ENCODE data around the gene KLK2. TPM values are rescaled to one million over a fixed set of nuclear protein-coding genes. Genes with fewer than 3 reads are reported as not detected.

Gene KLK2
- total RNA-seq, 1 donor from 2014 or later = not detected

DNA sequence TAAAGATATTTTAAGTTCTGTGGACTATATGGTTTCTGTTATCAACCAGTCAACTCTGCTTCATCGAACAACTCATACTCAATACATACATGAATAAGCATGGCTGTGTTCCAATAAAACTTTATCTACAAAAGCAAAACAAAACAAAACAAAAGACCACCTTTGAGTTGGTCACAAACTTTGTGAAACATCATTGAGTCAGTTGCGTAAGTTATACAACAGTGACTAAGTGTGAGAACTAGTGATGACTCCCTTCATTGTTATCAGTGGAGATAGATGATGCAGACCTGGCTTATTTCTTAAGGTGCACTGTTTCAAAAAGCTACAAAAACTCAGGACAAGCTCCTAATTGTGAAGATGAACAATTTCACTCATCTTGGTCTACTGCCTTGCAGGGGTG, 52.5 kb downstream of the KLK2 start:
- DNase-seq (ENCODE audit: low spot score) = no peak

DNA sequence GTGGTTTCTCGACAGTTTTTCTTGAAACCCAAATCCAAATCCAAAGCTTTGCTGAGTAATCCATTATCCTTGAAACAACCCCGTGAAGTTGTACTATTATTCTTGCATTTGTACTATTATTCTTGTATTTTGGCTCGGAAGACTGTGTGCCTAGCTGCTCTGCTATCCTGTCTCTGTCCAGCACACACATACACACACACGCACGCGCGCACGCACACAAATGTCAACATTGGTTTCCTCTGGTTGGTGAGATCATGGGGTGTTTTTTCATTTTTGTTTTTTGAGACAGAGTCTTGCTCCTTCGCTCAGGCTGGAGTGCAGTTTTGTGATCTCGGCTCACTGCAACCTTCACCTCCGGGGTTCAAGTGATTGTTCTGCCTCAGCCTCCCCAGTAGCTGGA, 52.9 kb downstream of the KLK2 start:
- Mint-ChIP-seq H3K36me3 (ENCODE audit: low read depth) (no peaks in the 10 kb centered on the region), H3K27ac (ENCODE audit: unreplicated experiment) (no peak overlapping the region), H3K27me3 (ENCODE audit: low read depth) (peaks cover 26% of the 10 kb centered on the region), H3K4me3 (ENCODE audit: unreplicated experiment) (no peak overlapping the region), H3K9me3 (ENCODE audit: low read depth) (no peaks in the 10 kb centered on the region), H3K4me1 (ENCODE audit: low read depth) (no peaks in the 10 kb centered on the region)
- DNase-seq (ENCODE audit: low spot score) = no peak
- TF ChIP-seq, protein P1, sequence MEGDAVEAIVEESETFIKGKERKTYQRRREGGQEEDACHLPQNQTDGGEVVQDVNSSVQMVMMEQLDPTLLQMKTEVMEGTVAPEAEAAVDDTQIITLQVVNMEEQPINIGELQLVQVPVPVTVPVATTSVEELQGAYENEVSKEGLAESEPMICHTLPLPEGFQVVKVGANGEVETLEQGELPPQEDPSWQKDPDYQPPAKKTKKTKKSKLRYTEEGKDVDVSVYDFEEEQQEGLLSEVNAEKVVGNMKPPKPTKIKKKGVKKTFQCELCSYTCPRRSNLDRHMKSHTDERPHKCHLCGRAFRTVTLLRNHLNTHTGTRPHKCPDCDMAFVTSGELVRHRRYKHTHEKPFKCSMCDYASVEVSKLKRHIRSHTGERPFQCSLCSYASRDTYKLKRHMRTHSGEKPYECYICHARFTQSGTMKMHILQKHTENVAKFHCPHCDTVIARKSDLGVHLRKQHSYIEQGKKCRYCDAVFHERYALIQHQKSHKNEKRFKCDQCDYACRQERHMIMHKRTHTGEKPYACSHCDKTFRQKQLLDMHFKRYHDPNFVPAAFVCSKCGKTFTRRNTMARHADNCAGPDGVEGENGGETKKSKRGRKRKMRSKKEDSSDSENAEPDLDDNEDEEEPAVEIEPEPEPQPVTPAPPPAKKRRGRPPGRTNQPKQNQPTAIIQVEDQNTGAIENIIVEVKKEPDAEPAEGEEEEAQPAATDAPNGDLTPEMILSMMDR (IDR thresholded peaks at IDR 0.05) = no peak

More for the DNA sequence above, 52.5 kb downstream of the KLK2 start:
- TF ChIP-seq, protein P1 (IDR thresholded peaks at IDR 0.05) = no peak
- Mint-ChIP-seq H3K27ac (ENCODE audit: unreplicated experiment) (no peak overlapping the region), H3K36me3 (ENCODE audit: low read depth) (no peaks in the 10 kb centered on the region), H3K4me3 (ENCODE audit: unreplicated experiment) (no peak overlapping the region), H3K4me1 (ENCODE audit: low read depth) (no peaks in the 10 kb centered on the region), H3K27me3 (ENCODE audit: low read depth) (peaks cover 23% of the 10 kb centered on the region), H3K9me3 (ENCODE audit: low read depth) (no peaks in the 10 kb centered on the region)

DNA sequence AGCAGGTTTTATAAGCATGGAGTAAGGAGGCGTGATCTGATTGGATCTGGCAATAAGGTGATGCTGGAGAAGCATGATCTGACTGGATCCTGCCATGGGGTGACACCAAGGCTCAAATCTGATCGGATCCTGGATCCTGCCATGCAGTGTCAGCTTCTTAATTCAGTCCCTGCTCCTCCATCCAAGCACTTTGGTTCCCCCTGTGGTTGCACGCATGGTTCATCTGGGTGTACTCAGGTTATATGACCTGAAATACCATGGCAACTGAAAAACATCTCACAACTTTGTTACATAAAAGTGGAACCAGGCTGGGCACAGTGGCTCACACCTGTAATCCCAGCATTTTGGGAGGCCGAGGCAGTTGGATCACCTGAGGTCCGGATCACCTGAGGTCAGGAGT, 55.6 kb downstream of the KLK2 start:
- TF ChIP-seq, protein P1 (IDR thresholded peaks at IDR 0.05) = no peak
- Mint-ChIP-seq H3K27me3 (ENCODE audit: low read depth) (peaks cover 22% of the 10 kb centered on the region), H3K36me3 (ENCODE audit: low read depth) (no peaks in the 10 kb centered on the region), H3K4me3 (ENCODE audit: unreplicated experiment) (no peak overlapping the region), H3K4me1 (ENCODE audit: low read depth) (no peaks in the 10 kb centered on the region), H3K9me3 (ENCODE audit: low read depth) (no peaks in the 10 kb centered on the region), H3K27ac (ENCODE audit: unreplicated experiment) (no peak overlapping the region)
- no peak for DNase-seq (ENCODE audit: low spot score)

Other genes with a start within 250 kb of the KLK2 start
- gene SYT3, start 233.6 kb upstream of the KLK2 start, total RNA-seq = 0.28 to 0.77 TPM (median 0.47 TPM) in 3 replicates
- 1.7 to 4.3 TPM (median 2.5 TPM) in 3 replicates for gene C19orf81, start 224.0 kb upstream of the KLK2 start, total RNA-seq
- 0.27 to 0.65 TPM (median 0.41 TPM) in 3 replicates for gene SHANK1, start 153.6 kb upstream of the KLK2 start, total RNA-seq
- 2.9 to 5.4 TPM (median 5.1 TPM) in 3 replicates for gene CLEC11A, start 150.1 kb upstream of the KLK2 start, total RNA-seq
- not detected in 3 replicates for gene GPR32, start 103.0 kb upstream of the KLK2 start, total RNA-seq
- gene ACP4, start 83.0 kb upstream of the KLK2 start, total RNA-seq = not detected in 3 replicates
- gene KLK1, start 49.7 kb upstream of the KLK2 start, total RNA-seq = not detected in 3 replicates
- not detected in 3 replicates for gene KLK15, start 39.9 kb upstream of the KLK2 start, total RNA-seq
- not detected in 3 replicates for gene KLK3, start 18.5 kb upstream of the KLK2 start, total RNA-seq
- gene KLK4, start 38.0 kb downstream of the KLK2 start, total RNA-seq = not detected in 3 replicates
- gene KLK5, start 79.6 kb downstream of the KLK2 start, total RNA-seq = 0.38 to 0.42 TPM in 2 of 3 replicates, not detected in the other
- not detected in 3 replicates for gene KLK6, start 96.2 kb downstream of the KLK2 start, total RNA-seq
- not detected in 3 replicates for gene KLK7, start 110.5 kb downstream of the KLK2 start, total RNA-seq
- gene KLK8, start 128.2 kb downstream of the KLK2 start, total RNA-seq = not detected in 3 replicates
- gene KLK10, start 146.3 kb downstream of the KLK2 start, total RNA-seq = not detected in 3 replicates
- not detected in 3 replicates for gene KLK11, start 153.2 kb downstream of the KLK2 start, total RNA-seq
- gene KLK12, start 161.6 kb downstream of the KLK2 start, total RNA-seq = not detected in 3 replicates
- gene KLK13, start 191.7 kb downstream of the KLK2 start, total RNA-seq = not detected in 3 replicates
- not detected in 3 replicates for gene KLK14, start 209.4 kb downstream of the KLK2 start, total RNA-seq
- 5.2 to 6.1 TPM (median 5.2 TPM) in 3 replicates for gene CTU1, start 235.0 kb downstream of the KLK2 start, total RNA-seq

Measured in chondrocyte (in vitro differentiated cells).